GM23338 (cell line): Measurements from ENCODE around the gene FANK1. TPM values are rescaled to one million over a fixed set of nuclear protein-coding genes. Genes with fewer than 3 reads are reported as not detected.

ENCODE experiments used
- ATAC-seq: fragments of 200-7000 bp; cut with Tn5 transposase; 3 replicates; pipeline ENCODE4 v1.9.1; 2020
- DNase-seq: peaks from one replicate; pipeline ENCODE4 v3.0.0-alpha.2; 2015; ENCODE audit warnings: low spot score
- H2AFZ ChIP-seq: fragments of 200-600 bp; sonication (generic); 2 replicates; pipeline ENCODE4 v1.8.0; 2016; ENCODE audit warnings: antibody characterized with exemption, mild to moderate bottlenecking, moderate library complexity
- H3F3A ChIP-seq: fragments of 200-600 bp; sonication (generic); replicated peaks from 2 replicates; pipeline ENCODE4 v1.8.0; 2017; ENCODE audit warnings: antibody characterized with exemption, mixed run types, low read depth
- H3K27ac ChIP-seq: fragments of 200-600 bp; sonication (generic); 2 replicates; pipeline ENCODE4 v1.6.1; 2016; ENCODE audit warnings: low read depth
- H3K27me3 ChIP-seq: fragments of 200-600 bp; sonication (generic); 2 replicates; pipeline ENCODE4 v1.8.0; 2016; ENCODE audit warnings: mild to moderate bottlenecking, mixed run types, moderate library complexity; ENCODE audit not compliant: insufficient read depth
- H3K36me3 ChIP-seq: fragments of 200-600 bp; sonication (generic); 2 replicates; pipeline ENCODE4 v1.8.0; 2016; ENCODE audit warnings: mild to moderate bottlenecking; ENCODE audit not compliant: insufficient read depth
- H3K4me1 ChIP-seq: fragments of 200-600 bp; sonication (generic); 2 replicates; pipeline ENCODE4 v1.8.0; 2016; ENCODE audit warnings: mild to moderate bottlenecking, moderate library complexity; ENCODE audit not compliant: insufficient read depth
- H3K4me2 ChIP-seq: fragments of 200-600 bp; sonication (generic); 2 replicates; pipeline ENCODE4 v1.7.1; 2017; ENCODE audit warnings: mixed run types
- H3K4me3 ChIP-seq: fragments of 200-600 bp; sonication (generic); 2 replicates; pipeline ENCODE4 v1.6.1; 2016; ENCODE audit warnings: mixed run types
- H3K79me2 ChIP-seq: fragments of 200-600 bp; sonication (generic); replicated peaks from 2 replicates; pipeline ENCODE4 v1.8.0; 2017; ENCODE audit warnings: mild to moderate bottlenecking; ENCODE audit not compliant: insufficient read depth
- H3K9me2 ChIP-seq: fragments of 200-600 bp; sonication (generic); 2 replicates; pipeline ENCODE4 v1.8.0; 2017; ENCODE audit not compliant: insufficient read depth
- H4K20me1 ChIP-seq: fragments of 200-600 bp; sonication (generic); replicated peaks from 2 replicates; pipeline ENCODE4 v1.8.0; 2017; ENCODE audit warnings: mild to moderate bottlenecking; ENCODE audit not compliant: insufficient read depth
- H3K27ac Mint-ChIP-seq: 2 replicates; pipeline ENCODE4 v1.8.0; 2020; ENCODE audit warnings: inconsistent platforms, mild to moderate bottlenecking, moderate library complexity, mixed read lengths
- H3K27me3 Mint-ChIP-seq: 3 replicates; pipeline ENCODE4 v1.8.0; 2022; ENCODE audit warnings: low read depth, mild to moderate bottlenecking, moderate library complexity, mixed read lengths, inconsistent platforms; ENCODE audit not compliant: insufficient read depth, poor library complexity
- H3K36me3 Mint-ChIP-seq: 3 replicates; pipeline ENCODE4 v1.8.0; 2021; ENCODE audit warnings: low read depth, mild to moderate bottlenecking, inconsistent platforms, moderate library complexity, mixed read lengths
- H3K4me1 Mint-ChIP-seq: 3 replicates; pipeline ENCODE4 v1.8.0; 2020; ENCODE audit warnings: mild to moderate bottlenecking, inconsistent platforms, mixed read lengths
- H3K4me3 Mint-ChIP-seq: 3 replicates; pipeline ENCODE4 v1.8.0; 2021; ENCODE audit warnings: moderate library complexity, mild to moderate bottlenecking, inconsistent platforms, mixed read lengths
- H3K9me3 Mint-ChIP-seq: 3 replicates; pipeline ENCODE4 v1.8.0; 2020; ENCODE audit warnings: moderate library complexity, mild to moderate bottlenecking, inconsistent platforms, mixed read lengths
- CREB1 ChIP-seq: fragments of 250-450 bp; sonication (Bioruptor Pico); IDR thresholded peaks from 2 replicates; pipeline ENCODE4 v1.5.0; 2020; ENCODE audit warnings: low read depth, mild to moderate bottlenecking, moderate library complexity
- CTCF ChIP-seq, 2 experiments: fragments of 200-600 bp in 1 of 2; sonication (generic) in 1 of 2; conservative IDR thresholded peaks; 2 replicates each; pipeline versions ENCODE4 v1.5.1 to v1.6.1; 2016 to 2017; ENCODE audit warnings: antibody characterized with exemption in 2 of 2, low read depth in 2 of 2, mild to moderate bottlenecking in 2 of 2, moderate library complexity in 1 of 2
- ETS1 ChIP-seq: IDR thresholded peaks from 2 replicates; pipeline ENCODE4 v1.6.1; 2016; ENCODE audit warnings: antibody characterized with exemption
- EZH2phosphoT487 ChIP-seq: fragments of 200-600 bp; sonication (generic); IDR thresholded peaks from one replicate; pipeline ENCODE4 v1.8.1; 2018; ENCODE audit warnings: antibody characterized with exemption; ENCODE audit not compliant: unreplicated experiment
- JUNB ChIP-seq: IDR thresholded peaks from one replicate; pipeline ENCODE4 v1.6.1; 2016; ENCODE audit warnings: antibody characterized with exemption; ENCODE audit not compliant: unreplicated experiment
- NANOG ChIP-seq: IDR thresholded peaks from 2 replicates; pipeline ENCODE4 v1.6.1; 2016; ENCODE audit warnings: antibody characterized with exemption, borderline replicate concordance
- POLR2AphosphoS5 ChIP-seq: IDR thresholded peaks from 2 replicates; pipeline ENCODE4 v1.6.1; 2016; ENCODE audit warnings: antibody characterized with exemption, low read depth
- STAT1 ChIP-seq: IDR thresholded peaks from one replicate; pipeline ENCODE4 v1.6.1; 2016; ENCODE audit warnings: antibody characterized with exemption; ENCODE audit not compliant: unreplicated experiment
- ZNF114 ChIP-seq: fragments of 250-450 bp; sonication (Bioruptor Pico); IDR thresholded peaks from 2 replicates; pipeline ENCODE4 v1.5.0; 2020; ENCODE audit warnings: mild to moderate bottlenecking, moderate library complexity
- ZNF331 ChIP-seq: fragments of 250-450 bp; sonication (Bioruptor Pico); IDR thresholded peaks from 2 replicates; pipeline ENCODE4 v1.5.0; 2020; ENCODE audit warnings: low read depth, mild to moderate bottlenecking, moderate library complexity
- polyA plus RNA-seq: library from polyadenylated mRNA; unstranded; fragments of >200 nt; fragmentation: Nextera tagmentation; extraction: Ambion mirVana; gene quantifications from 2 replicates; pipeline ENCODE4 v1.2.1, GENCODE V29; 2016
- total RNA-seq: library from RNA; depleted of rRNA; stranded (reverse); fragments of >200 nt; shearing (Covaris generic); gene quantifications from 2 replicates; pipeline ENCODE4 v1.2.3, GENCODE V29; 2014
- TF ChIP-seq, protein P1 (sequence below): IDR thresholded peaks from one replicate; pipeline ENCODE4 v1.6.1; 2018; ENCODE audit warnings: antibody characterized with exemption; ENCODE audit not compliant: unreplicated experiment

The FANK1 gene
- total and polyA plus RNA-seq, 2 experiments from 2014 or later = 0.37 to 0.69 TPM

DNA sequence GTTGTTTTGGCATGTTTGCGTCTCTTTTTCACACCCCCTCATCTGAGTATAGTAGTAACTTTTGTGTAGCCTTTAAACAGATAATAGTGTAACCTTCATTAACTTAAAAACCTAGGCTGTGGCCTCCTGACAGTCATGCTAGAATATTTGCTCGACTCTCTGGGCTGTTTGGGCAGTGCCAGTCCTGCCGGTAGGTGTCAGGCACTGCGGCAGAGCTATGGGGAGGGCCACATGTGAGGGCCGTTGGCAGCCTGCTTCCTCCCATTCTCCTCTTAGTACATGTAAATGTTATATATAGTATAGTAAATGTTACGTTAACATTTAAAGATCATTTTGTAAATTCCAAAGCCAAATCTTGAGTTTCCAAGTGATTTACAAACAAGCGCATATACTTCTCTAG, 46.9 kb upstream of the FANK1 start (continued):
- TF ChIP-seq, protein P1, sequence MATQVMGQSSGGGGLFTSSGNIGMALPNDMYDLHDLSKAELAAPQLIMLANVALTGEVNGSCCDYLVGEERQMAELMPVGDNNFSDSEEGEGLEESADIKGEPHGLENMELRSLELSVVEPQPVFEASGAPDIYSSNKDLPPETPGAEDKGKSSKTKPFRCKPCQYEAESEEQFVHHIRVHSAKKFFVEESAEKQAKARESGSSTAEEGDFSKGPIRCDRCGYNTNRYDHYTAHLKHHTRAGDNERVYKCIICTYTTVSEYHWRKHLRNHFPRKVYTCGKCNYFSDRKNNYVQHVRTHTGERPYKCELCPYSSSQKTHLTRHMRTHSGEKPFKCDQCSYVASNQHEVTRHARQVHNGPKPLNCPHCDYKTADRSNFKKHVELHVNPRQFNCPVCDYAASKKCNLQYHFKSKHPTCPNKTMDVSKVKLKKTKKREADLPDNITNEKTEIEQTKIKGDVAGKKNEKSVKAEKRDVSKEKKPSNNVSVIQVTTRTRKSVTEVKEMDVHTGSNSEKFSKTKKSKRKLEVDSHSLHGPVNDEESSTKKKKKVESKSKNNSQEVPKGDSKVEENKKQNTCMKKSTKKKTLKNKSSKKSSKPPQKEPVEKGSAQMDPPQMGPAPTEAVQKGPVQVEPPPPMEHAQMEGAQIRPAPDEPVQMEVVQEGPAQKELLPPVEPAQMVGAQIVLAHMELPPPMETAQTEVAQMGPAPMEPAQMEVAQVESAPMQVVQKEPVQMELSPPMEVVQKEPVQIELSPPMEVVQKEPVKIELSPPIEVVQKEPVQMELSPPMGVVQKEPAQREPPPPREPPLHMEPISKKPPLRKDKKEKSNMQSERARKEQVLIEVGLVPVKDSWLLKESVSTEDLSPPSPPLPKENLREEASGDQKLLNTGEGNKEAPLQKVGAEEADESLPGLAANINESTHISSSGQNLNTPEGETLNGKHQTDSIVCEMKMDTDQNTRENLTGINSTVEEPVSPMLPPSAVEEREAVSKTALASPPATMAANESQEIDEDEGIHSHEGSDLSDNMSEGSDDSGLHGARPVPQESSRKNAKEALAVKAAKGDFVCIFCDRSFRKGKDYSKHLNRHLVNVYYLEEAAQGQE = no peak
- no peak for TF ChIP-seq ZNF114

- no peak overlapping the region for H2AFZ ChIP-seq
- no peak for DNase-seq
- H3F3A ChIP-seq = no peaks in the 10 kb centered on the region
- H3K27me3 ChIP-seq = no peaks in the 10 kb centered on the region
- H3K27ac ChIP-seq = no peak overlapping the region
- 0 out of 2 replicates have a peak, but pooled peaks cover 4% of the 10 kb centered on the region for H3K36me3 ChIP-seq
- H3K27me3 Mint-ChIP-seq = peaks cover 2% of the 10 kb centered on the region
- H3K4me3 Mint-ChIP-seq = no peak overlapping the region
- no peaks in the 10 kb centered on the region for H3K79me2 ChIP-seq
- ATAC-seq = no peak
- H3K9me2 ChIP-seq = no peaks in the 10 kb centered on the region
- H3K4me1 Mint-ChIP-seq = no peaks in the 10 kb centered on the region
- H3K36me3 Mint-ChIP-seq = peaks cover 27% of the 10 kb centered on the region
- H3K27ac Mint-ChIP-seq = no peak overlapping the region
- H3K4me1 ChIP-seq = no peaks in the 10 kb centered on the region
- H4K20me1 ChIP-seq = no peaks in the 10 kb centered on the region
- H3K4me3 ChIP-seq = no peak overlapping the region
- H3K9me3 Mint-ChIP-seq = peaks cover 2% of the 10 kb centered on the region; the same call in 2 of the 3 replicates
- H3K4me2 ChIP-seq = no peak overlapping the region
- TF ChIP-seq, protein P1 = no peak
- TF ChIP-seq NANOG (no peak), ZNF331 (CRISPR knock-in tag) (no peak), CREB1 (CRISPR knock-in tag) (no peak), ETS1 (no peak), POLR2AphosphoS5 (no peak), ZNF114 (no peak), STAT1 (no peak), JUNB (no peak), EZH2phosphoT487 (no peak), CTCF (conservative IDR thresholded peaks at IDR 0.05; ENCODE audit: low read depth in 2 of 2) (no peak)
Measured at GRCh38 chr10:125850766-125851731, 45.3 kb upstream of the FANK1 start.
